Stimulated activated CD4-positive, alpha-beta T cell treated with anti-CD3 and anti-CD28 coated beads, Interleukin-4, amount 100 ng/mL, for 24 hours (primary cell): ENCODE results near the gene TRIM31.
A peak's percentile ranks its signal among the peaks of the same experiment; 100 is the strongest.
"Not testable (repeated sequence)": the region's sequence is repeated elsewhere in the genome, so short reads cannot be mapped to it uniquely, and the experiment has no call there.

Experiments used
- DNase-seq: peaks from one replicate; pipeline ENCODE4 v3.0.0-alpha.2; 2020

Gene TRIM31

DNA sequence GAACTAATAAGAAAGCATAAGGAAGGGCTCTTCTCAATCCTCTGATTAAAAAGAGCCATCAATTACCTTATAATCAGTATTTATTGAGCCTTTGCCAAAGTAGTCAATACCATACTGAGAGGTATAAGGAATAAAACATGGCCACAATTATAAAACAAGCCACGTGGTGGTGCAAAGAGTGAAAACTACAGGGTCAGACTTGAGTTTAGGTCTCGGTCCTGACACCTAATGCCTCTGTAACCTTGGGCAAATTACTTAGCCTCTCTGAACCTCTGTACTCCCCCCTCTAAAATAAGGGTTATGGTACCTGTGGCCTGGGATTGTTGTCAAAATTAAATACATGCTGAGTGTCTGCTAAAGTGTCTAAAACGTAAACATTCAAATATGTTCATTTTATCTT is 36.3 kb upstream of the TRIM31 start:
- DNase-seq: no peak

DNA sequence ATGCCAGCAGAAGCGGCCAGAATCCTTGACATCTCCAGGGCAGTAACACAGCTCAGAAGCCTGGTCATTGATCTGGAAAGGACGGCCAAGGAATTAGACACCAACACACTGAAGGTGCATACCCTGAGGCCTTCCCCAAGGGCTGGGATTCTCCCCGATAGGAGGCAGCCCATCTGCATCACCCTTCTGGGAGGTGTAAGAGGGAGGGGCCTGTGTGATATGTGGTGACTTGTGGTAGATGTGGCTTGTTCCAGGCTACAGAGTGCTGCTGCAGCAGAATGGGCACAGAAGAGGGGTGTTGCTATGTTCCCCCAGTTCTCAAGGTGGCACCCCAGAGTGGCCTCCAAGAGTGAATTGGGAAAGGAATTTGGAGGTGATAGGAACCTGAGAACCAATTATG is 34.2 kb upstream of the TRIM31 start:
- DNase-seq: no peak

DNA sequence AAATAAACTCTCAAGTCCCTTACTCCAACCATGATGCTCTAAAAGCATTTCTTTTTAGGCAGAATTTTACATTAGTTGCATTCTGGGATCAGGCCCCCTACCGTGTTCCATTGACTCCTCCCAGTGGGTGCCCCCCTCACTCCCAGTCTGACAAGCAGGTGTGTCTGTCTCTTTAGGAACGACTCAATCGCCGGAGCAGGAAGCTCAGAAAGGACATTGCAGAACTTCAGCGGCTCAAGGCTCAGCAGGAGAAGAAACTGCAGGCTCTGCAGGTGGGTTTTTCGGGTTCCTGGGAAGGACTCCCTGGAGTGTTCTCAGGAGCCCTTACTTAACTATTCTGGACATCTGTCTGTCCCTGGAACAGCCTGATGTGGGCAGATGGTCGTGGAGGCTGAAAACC is 32.9 kb upstream of the TRIM31 start:
- no peak for DNase-seq

DNA sequence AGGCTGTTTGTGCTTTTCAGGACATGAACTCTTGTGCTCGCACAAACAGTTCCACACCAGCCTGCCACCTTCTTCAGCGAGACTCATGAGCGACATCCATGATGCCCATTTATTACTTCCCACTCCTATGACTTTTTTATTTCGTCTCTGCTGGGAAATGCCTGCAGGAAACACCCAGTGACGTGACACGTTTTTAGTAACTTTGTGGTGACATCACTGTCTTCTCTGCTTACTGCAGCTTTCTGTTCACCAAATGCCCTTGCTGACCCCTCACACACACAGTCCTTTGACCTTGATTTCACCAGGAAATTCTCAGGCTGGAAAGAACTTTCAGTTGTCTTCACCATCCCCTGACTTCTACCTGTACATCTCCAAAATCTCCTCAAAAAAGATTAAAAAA is 31.9 kb upstream of the TRIM31 start:
- DNase-seq: no peak

DNA sequence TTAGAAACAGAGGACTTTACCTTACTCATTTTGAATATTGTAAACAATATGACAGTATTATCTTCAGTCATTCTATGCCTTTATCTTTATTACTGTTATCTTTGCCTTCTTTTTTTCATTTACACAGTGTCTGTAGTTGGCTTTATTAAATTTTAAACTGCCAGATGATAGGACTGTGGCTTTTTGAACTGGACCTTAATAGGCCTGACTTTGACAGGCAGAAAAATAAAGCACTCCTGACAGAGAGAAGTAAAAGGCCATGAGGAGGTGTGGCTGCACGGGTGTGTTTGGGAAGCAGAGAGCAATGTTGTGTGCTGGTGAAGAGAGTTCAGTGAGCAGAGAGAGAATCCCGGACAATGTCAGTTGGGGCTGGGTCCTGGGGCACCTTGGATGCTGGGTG is 30.9 kb upstream of the TRIM31 start:
- DNase-seq: no peak

DNA sequence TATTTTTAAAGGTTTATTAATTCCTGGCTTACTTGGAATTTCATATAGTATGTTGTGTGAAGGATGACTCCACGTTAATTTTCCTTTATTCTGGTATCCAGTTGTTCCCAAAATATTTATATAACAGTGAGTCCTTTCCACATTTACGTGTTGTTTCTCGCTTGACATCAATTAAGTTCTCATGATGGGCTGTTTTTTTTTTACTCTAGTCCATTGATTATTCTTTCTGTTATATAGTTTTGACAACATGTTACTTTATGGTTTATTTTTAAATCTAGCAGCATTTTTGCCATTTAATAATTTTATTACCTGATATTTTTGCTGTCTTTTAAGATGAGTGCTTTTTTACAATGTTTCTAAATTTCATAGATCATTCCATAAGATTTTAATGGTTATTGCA is 29.8 kb upstream of the TRIM31 start:
- no peak for DNase-seq

DNA sequence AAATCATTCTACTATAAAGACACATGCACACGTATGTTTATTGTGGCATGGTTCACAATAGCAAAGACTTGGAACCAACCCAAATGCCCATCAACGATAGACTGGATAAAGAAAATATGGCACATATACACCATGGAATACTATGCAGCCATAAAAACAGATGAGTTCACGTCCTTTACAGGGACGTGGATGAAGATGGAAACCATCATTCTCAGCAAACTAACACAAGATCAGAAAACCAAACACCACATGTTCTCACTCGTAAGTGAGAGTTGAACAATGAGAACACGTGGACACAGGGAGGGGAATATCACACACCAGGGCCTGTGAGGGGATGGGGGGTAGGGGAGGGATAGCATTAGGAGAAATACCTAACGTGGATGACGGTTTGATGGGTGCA is 27.4 kb upstream of the TRIM31 start:
- not testable (repeated sequence) for DNase-seq

DNA sequence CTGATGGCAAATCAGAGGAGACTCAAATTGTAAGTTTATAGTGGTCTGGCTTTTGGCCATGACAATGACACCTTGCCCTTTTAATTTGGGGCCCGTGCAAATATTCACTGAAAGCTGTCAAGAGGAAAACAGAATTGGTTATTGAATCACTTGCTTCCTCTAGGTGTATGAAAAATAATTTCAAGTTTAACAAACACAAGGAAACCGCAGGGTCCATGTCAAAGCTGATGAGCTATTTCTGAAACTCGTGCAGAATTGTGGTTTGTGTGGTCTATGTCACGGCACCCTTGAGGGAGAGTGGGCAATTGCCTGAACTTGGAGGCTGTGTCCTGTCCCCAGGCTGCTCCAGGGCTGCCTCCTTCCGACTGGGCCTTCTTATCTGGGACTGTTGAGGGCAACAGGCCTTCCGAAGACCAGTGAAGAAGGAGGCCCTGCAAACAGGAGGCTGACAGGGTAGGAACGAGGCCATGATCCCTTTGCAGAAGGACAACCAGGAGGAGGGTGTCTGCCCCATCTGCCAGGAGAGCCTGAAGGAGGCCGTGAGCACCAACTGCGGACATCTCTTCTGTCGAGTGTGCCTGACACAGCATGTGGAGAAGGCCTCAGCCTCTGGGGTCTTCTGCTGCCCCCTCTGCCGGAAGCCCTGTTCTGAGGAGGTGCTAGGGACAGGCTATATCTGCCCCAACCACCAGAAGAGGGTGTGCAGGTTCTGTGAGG is 23.8 kb upstream of the TRIM31 start:
- no peak for DNase-seq

DNA sequence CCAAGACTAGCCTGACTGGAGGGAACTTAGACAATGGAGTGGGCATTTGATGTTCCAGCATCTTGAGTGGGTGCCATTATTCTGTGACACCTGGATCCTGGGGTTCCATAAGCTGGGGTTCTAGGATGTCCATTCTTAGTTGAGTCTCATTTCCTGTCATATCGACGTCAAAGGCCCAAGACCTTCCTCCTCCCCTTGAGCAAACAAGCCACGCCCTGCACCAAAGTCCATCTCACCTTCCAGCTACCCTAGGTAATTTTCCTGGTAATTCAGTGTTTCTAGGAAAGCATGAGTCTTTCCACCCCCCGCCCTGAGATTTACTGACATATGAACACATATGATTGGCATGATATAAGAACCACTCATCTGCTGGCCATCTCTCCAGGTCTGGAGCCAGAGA is 22.9 kb upstream of the TRIM31 start, which contains the start of gene TRIM40:
TRIM40 (plus strand) TSS at position 384 of the 400 bp plus-strand sequence. CDS start 897 bp downstream, outside the sequence.
- no peak for DNase-seq

DNA sequence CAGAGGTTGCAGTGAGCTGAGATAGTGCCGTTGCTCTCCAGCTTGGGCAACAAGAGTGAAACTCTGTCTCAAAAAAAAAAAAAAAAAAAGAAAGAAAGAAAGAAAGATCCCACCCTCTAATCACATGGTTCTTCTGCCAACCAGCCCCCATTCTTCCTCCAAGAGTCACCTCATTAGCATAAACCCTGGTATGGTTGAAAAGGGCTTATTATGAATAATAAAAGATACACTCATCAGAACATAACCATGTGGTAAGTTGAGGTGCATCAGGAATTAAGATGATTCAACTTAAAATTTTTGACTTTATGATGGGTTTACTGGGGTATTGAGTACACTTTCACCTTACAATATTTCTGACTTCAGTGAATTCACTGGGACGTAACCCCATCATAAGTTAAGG is 22.3 kb upstream of the TRIM31 start:
- DNase-seq: no peak

DNA sequence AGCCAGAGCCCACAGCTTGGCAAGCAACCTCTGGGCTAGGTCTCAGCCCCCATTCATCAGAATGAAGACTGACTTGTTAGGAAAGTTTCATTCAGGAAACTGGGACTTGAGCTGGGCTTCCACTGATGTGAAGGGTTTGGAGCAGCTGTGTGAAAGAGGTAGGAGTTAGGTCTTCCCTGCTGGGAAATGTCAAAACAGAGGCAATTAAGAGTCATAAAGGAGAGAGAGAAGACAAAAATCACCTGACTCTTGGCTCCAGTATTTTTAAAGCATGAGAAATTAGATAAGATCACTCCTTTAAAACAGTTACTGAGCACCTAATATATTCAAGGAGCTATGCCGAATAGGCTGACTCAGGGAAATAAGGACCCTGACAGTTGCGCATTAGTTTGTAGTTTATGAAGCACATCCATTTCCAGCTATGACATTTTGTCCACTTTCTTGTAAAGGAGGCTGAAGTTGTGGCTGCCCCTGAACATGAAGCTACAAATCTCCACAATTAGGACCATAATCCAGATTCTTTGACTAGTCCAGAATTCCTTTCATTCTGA is 19.1 kb upstream of the TRIM31 start:
- no peak for DNase-seq

DNA sequence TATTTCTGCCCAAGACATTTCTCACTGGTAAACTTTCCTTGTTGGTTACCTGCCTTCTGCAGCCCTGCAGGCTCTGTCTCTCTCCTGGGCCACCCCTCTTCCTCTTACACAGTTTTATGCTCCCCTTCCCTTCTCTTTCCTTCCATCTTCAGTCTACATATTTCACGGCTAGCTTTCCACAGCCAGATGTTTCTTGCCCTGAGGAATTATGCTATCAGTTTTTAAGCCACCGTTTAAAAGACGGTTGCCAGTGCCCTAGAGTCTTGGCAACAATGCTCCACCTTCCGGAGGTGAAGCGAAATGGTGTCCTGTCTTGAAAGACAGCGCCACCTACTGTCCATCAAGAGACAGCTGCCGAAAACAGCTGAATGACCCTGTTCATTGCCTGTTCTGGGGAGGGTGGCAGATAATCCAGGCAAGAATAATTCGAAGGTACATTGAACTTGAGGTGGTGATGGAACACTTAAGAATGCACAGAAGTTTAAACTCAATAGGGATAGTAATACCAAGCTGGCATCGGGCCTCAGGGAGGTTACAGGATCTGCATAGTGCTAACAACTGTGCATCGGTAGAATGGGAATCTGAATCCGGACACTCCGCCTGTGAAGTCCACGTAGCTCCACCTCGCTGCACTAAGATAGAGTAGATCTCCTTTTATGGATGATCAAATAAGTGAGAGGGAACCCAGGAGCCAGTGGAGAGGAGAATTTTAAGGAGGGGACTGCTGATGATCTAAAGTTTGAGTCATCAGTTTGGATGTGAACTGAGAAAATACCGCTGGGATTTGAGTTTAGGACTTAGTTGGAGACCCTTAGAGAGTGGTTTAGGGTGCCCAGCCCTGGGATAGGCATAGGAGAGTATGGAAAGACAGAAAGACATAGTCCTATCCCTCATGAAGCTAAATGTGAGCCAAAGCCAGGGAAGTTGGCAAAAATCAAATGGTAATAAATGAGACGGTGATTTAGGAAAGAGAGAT is 18.3 kb upstream of the TRIM31 start:
- peak; percentile 76 for DNase-seq

DNA sequence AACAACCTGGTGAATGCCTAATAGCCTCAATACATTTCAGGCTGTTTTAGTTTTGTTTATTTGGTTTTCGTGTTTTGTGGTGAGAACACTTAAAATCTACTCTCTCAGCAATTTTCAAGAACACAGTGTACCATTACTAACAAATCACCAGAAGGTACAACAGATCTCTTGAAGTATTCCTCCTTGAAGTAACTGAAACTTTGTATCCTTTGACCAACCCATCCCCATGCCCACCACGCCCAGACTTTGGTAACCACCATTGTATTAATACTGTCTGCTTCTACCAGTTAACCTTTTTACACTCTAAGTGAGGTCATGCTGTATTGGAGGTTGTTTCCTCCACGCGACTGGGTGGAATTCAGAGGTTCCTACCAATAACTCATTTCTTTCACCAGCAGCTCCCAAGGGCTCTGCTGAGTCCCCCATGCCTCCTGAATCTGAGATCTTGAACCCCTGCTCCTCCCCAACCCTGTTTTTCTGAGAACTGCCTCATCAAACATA is 17.3 kb upstream of the TRIM31 start:
- no peak for DNase-seq

DNA sequence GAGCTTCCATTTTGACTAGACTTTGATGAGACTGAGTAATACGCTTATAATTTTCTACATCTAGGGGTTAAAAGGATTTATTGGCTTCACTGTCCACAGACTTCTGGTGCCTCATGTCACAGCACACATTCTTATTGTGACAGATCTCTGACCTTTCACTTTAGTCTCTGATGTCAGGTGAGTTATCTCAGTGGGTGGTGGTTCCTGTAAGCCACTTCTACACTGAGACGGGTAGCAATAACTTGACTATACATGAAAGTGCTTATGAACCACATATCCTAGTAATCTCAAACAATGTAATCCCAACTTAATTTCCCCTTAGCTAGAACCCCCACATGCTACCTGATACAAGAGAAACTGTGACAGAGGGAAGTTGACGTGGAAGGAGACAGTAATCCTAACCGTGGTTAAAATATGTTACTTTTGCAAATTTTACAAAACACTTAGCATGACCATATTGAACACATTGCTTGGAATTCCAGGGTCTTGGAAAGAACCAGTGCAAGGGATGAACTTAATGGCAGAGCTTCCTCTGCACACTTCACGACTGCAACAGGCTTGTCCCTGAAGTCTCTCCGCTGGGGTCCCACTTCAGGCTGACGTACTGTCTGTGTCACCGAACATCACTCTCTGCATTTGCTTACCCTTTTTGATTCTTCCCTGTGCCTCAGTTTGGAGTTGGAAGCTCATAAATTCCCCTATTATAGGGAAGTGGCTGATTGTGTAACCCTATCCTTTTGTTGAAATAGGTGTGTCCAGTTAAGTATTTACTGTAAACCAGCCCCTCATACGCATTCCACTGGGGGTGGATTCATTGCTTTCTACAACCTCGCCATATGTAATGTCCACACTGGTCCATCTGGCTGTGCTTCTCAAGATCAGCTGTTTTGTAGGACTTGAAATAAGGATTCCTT is 16.6 kb upstream of the TRIM31 start:
- DNase-seq: no peak

DNA sequence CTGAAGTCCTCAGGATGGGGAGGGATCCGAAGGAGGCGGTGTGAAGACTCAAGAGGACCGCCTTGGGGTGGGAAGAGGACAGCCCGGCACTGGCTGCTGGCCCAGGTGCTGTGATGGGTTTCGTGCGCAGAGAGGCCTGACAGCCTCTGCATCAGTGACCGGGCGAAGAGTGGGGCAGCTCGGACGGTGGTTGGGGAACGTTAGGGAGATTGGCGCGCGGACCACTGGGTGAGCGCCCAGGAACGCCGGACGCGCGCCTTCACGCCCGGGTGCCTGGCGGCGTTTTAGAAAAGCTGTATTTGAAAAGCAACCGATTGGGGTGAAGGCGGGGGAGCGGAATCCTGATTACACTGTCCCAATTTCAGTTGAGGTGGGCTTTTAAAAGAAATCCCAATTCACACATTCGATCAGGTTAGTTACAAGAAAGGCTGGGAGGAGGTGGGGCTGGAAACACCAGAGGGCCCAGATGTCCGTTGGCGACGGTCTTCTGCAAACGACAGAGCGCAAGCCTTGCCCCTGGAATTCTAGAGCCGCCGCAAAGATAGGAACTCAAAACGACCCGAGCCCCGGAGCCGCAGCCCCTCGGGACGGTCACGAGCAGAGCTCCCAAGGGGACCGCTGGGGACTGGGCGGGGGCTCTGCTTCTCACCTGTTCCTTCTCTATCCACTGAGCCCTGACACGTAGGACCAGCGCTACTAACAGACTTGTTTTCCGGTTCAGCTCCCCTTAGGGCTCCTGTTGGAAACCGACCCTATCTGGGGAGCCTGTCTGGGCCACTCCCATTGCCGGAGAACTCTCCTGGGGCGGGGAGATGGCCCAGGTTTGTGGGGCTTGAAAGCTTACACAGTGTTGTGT is 14.6 kb upstream of the TRIM31 start:
- DNase-seq: no peak

DNA sequence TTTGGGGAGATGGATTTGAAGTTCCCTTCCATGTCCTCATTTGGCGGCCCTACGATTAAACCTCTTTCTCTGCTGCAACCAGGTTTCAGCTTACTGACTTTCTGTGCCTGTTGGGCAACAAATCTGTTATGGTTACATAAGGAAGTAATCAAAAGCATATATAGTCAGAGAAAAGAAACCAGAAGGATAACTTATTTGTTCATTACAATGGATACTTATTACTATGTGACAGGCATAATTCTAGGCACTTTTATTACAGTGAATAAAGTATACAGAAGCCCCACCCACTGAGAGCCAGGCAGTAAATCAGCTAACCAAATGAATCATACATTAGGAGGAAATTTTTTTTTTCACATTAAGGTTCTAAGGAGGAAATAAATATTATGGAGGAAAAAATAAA is 9.6 kb upstream of the TRIM31 start:
- DNase-seq: no peak

DNA sequence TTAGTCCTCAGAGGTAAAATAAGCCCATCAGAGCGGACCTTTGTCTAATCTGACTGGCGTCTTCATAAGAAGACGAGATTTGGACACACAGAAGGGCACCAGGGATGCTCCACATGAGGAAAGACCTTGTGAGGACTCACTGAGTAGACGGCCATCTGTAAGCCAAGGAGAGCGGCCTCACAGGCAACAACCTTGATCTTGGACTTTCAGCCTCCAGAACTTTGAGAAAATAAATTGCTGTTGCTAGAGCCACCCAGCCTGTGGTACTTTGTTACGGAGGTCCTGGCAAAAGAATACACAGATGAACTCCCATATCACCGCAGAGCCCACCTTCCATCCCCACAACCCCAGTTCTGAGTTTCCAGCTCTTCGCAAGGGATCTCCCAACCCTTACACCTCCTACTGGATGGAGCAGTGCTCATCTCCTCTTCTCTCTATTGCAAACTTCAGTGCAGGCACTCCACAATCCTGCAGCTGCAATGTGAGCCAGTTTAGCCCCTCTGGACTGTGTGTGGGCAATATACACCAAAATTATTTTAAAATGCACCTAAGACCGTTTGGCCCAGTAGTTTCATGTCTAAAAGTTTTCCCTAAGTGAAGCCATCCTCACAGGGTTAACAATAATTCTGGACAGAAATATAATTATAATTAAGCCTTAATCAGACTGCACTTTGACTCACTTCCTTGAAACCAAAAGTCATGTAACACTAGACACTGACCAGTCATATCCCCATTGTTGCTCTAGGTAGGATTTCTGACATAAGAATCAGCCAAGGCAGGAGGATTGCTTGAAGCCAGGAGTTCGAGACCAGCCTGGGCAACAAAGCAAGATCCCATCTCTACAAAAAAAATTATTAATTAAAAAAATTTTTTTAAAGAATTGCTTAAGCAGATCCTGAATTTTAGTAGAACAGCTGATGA is 8.8 kb upstream of the TRIM31 start:
- no peak for DNase-seq

DNA sequence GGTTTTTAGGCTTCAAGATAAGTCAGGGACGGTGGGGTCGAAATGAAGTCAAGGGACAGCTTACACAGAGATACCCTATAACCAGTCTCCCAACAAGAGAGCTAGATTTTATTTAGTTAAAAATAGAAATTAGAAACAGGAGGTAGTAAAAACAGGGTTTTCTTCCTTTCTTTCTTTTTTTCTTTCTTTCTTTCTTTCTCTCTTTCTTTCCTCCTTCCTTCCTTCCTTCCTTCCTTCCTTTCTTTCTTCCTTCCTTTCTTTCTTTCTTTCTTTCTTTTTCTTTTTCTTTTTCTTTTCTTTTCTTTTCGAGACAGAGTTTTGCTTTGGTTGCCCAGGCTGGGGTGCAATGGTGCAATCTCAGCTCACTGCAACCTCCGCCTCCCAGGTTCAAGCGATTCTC is 5.8 kb upstream of the TRIM31 start:
- not testable (repeated sequence) for DNase-seq

DNA sequence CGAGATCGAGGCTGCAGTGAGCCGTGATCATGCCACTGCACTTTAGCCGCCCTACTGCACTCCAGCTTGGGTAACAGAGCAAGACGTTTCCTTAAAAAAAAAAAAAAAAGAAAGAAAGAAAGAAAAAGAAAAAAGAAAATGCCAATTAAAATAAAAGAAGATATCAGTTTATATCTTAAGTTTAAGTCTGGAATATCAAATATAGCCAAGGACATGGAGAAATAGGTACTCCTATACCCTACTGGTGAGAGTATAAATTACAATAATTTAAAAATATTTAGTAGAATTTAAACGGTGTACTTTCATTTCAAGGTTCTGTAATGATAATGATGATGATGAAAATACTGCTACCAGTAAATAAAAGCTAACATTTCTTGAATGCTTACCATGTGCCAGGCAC is 3.8 kb upstream of the TRIM31 start:
- no peak for DNase-seq

DNA sequence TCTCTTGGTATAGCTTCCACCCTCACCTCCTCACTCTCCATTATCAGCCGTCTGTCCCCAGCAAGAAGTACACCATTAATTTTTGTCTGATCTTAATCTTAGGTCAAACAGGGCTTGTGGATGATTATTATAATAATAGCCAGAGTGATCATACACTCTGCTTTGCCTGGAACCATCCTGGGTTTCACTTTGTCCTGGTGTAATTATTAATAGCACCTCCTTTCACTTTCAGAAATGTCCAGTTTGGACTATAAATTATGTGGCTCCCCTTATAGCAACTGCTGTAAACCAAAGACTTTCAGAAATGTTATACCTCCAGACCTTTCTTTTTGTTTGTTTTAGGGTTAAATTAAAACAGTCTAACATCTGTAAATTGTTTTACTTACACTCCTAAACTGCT is 951 bp upstream of the TRIM31 start:
- DNase-seq: no peak
